Stomach (tissue), 9 donors: ENCODE results near the gene SDK2. TPM values are rescaled to one million over a fixed set of nuclear protein-coding genes. Genes with fewer than 3 reads are reported as not detected.

Source experiments
- DNase-seq, 2 donors: peaks; one replicate each; pipeline versions ENCODE4 v3.0.0 to v3.0.0-alpha.2; 2013 to 2019
- H3K27ac ChIP-seq, 5 donors: fragments of 200-600 bp in 4 of 5; sonication (generic) in 4 of 5; one replicate each; pipeline ENCODE4 v1.5.1; 2013 to 2019; ENCODE audit warnings: mild to moderate bottlenecking in 1 of 5, moderate library complexity in 1 of 5
- H3K27me3 ChIP-seq, 3 donors: fragments of 200-600 bp; sonication (generic); one replicate each; pipeline ENCODE4 v1.5.1; 2017 to 2019; ENCODE audit warnings: mixed run types in 1 of 3
- H3K36me3 ChIP-seq, 4 donors: fragments of 200-600 bp; sonication (generic); 1 replicate in 3 of 4; 2 replicates in 1 of 4; pipeline ENCODE4 v1.5.1; 2016 to 2019
- H3K4me1 ChIP-seq, 4 donors: fragments of 200-600 bp; sonication (generic); one replicate each; pipeline ENCODE4 v1.5.1; 2016 to 2019
- H3K4me3 ChIP-seq, 4 donors: fragments of 200-600 bp; sonication (generic) in 3 of 4; one replicate each; pipeline ENCODE4 v1.5.1; 2016 to 2019; ENCODE audit warnings: mild to moderate bottlenecking in 1 of 4
- H3K9me3 ChIP-seq, 4 donors: fragments of 200-600 bp; sonication (generic); one replicate each; pipeline ENCODE4 v1.5.1; 2016 to 2019
- EP300 ChIP-seq: sonication (generic); formaldehyde crosslinking; IDR thresholded peaks from one replicate; pipeline ENCODE4 v1.6.1; 2017; ENCODE audit warnings: antibody characterized with exemption
- POLR2A ChIP-seq, 4 donors: fragments of 450-650 bp; IDR thresholded peaks; one replicate each; pipeline ENCODE4 v1.6.1; 2016; ENCODE audit warnings: antibody characterized with exemption in 4 of 4, control low read depth in 2 of 4, mild to moderate bottlenecking in 1 of 4, moderate library complexity in 1 of 4
- POLR2AphosphoS5 ChIP-seq, 3 donors: sonication (generic); formaldehyde crosslinking; IDR thresholded peaks; one replicate each; pipeline ENCODE4 v1.6.1; 2016; ENCODE audit warnings: antibody characterized with exemption in 3 of 3
- WGBS, 5 donors: extraction: QIAGEN DNeasy Blood & Tissue Kit in 3 of 5; methylation state at CpG; one replicate each; pipeline versions ENCODE4 v1.1.5 to v1.1.7; 2013 to 2018; 5-methylcytosine and 5-hydroxymethylcytosine counted together
- intact Hi-C: fragments of 100-400 bp; cut with DNase I; formaldehyde crosslinking; loops from one replicate; pipeline ENCODE4 v1.15.1; 2023; ENCODE audit warnings: low total_unique reads
- polyA plus RNA-seq, 3 donors: library from polyadenylated mRNA; stranded (reverse); fragments of 200-250 nt; gene quantifications; one replicate each; pipeline ENCODE4 v1.2.3, GENCODE V29; 2013
- total RNA-seq, 5 donors: library from RNA; depleted of rRNA; stranded (reverse); fragments of >200 nt; gene quantifications; one replicate each; pipeline versions ENCODE4 v1.1.0 to v1.2.3, GENCODE V29; 2014 to 2016
- TF ChIP-seq, protein P1 (sequence below), 7 experiments: fragments of 450-650 bp in 4 of 7; fragments of 200-600 bp in 3 of 7; sonication (generic) in 3 of 7; IDR thresholded peaks; one replicate each; pipeline ENCODE4 v1.5.1; 2016 to 2019; ENCODE audit warnings: antibody characterized with exemption in 7 of 7, control low read depth in 2 of 7, mild to moderate bottlenecking in 1 of 7
- donor health status: healthy with polysubstance abuse.
- donor health status: Bipolar disorder and iron deficiency.
- donor health status: healthy.

SDK2 gene
- total and polyA plus RNA-seq, 8 donors, result under 0.01 to 9.6 (median 0.44) TPM; not detected in 1

- H3K36me3 ChIP-seq, result no peaks in the 10 kb centered on the region
- WGBS, 5 donors, result 84 to 94% (median 89%) methylated on average over 6 to 11 of the region's 11 CpGs
- no peaks in the 10 kb centered on the region for H3K9me3 ChIP-seq
- TF ChIP-seq POLR2AphosphoS5 (IDR thresholded peaks at IDR 0.05) (no peak), POLR2A (IDR thresholded peaks at IDR 0.05) (no peak), EP300 (no peak)
- TF ChIP-seq, protein P1, sequence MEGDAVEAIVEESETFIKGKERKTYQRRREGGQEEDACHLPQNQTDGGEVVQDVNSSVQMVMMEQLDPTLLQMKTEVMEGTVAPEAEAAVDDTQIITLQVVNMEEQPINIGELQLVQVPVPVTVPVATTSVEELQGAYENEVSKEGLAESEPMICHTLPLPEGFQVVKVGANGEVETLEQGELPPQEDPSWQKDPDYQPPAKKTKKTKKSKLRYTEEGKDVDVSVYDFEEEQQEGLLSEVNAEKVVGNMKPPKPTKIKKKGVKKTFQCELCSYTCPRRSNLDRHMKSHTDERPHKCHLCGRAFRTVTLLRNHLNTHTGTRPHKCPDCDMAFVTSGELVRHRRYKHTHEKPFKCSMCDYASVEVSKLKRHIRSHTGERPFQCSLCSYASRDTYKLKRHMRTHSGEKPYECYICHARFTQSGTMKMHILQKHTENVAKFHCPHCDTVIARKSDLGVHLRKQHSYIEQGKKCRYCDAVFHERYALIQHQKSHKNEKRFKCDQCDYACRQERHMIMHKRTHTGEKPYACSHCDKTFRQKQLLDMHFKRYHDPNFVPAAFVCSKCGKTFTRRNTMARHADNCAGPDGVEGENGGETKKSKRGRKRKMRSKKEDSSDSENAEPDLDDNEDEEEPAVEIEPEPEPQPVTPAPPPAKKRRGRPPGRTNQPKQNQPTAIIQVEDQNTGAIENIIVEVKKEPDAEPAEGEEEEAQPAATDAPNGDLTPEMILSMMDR (IDR thresholded peaks at IDR 0.05), result no peak
- DNase-seq, result no peak
- no peak overlapping the region for H3K4me3 ChIP-seq
- no peaks in the 10 kb centered on the region for H3K4me1 ChIP-seq
- H3K27ac ChIP-seq, result no peak overlapping the region
- H3K27me3 ChIP-seq, result peaks cover 0 to 21% (median 0%) of the 10 kb centered on the region in 3 donors
- intact Hi-C loops, result no loop called here
Observed at GRCh38 chr17:73584049-73584448, 60.2 kb downstream of the SDK2 start.

- Histone ChIP-seq H3K36me3 (no peaks in the 10 kb centered on the region), H3K4me1 (no peaks in the 10 kb centered on the region), H3K4me3 (no peak overlapping the region), H3K9me3 (no peaks in the 10 kb centered on the region), H3K27ac (no peak overlapping the region), H3K27me3 (peaks cover 0 to 21% (median 0%) of the 10 kb centered on the region in 3 donors)
- 75 to 90% (median 81%) methylated on average over 9 of the region's 9 CpGs for WGBS, 5 donors
- no peak for DNase-seq
- TF ChIP-seq EP300 (no peak), POLR2A (IDR thresholded peaks at IDR 0.05) (no peak), POLR2AphosphoS5 (IDR thresholded peaks at IDR 0.05) (no peak)
- TF ChIP-seq, protein P1 (IDR thresholded peaks at IDR 0.05), result no peak
- intact Hi-C loops, result no loop called here
Observed at GRCh38 chr17:73582821-73583220, 61.4 kb downstream of the SDK2 start.

DNA sequence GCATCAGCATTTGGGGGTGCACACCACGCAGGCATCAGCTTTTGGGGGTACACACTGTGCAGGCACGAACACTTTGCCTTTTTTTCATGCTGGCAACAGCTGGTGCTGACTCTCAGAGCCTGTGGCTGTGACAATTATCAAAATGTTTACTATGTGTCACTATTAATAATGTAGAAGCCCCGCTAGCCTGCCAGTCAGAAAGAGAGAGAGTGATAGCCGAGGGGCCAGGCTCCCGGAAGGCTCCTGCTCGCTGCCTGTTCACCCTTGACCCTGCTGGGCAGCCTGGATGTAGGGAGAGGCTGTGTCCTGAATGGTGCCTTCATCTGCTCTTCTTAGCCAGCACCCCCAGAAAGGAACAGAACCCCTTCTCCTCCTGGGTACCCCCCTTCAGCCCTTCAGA is 61.9 kb downstream of the SDK2 start:
- Histone ChIP-seq H3K36me3 (no peaks in the 10 kb centered on the region), H3K27me3 (peaks cover 0 to 21% (median 0%) of the 10 kb centered on the region in 3 donors), H3K4me3 (no peak overlapping the region), H3K27ac (no peak overlapping the region), H3K9me3 (no peaks in the 10 kb centered on the region), H3K4me1 (no peaks in the 10 kb centered on the region)
- no peak for DNase-seq
- 30 to 57% (median 34%) methylated on average over 6 of the region's 6 CpGs for WGBS, 5 donors
- TF ChIP-seq EP300 (no peak), POLR2A (IDR thresholded peaks at IDR 0.05) (no peak), POLR2AphosphoS5 (IDR thresholded peaks at IDR 0.05) (no peak)
- TF ChIP-seq, protein P1 (IDR thresholded peaks at IDR 0.05), result no peak
- intact Hi-C loops, result no loop called here

DNA sequence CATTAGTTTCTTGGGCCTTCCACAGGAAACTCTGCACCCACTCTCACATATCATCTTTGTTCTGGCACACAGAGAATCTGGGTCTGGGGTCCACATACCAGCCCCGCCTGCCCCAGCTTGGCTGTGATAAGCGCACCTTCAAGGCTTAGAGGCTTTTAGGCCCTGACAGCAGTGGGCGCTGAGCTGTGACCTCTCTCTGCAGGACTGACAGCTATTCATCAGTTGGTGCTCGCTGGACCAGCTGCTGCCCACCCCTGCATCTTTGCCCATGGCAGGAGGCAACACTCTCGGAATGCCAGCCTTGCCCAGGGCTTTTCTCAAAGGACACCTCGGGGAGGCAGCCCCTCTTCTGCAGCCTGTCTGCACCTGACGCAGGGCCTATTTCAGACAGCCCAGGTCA is 62.9 kb downstream of the SDK2 start:
- no peak overlapping the region for H3K27ac ChIP-seq
- H3K36me3 ChIP-seq, result no peaks in the 10 kb centered on the region
- no peak for DNase-seq
- peaks cover 0 to 21% (median 0%) of the 10 kb centered on the region in 3 donors for H3K27me3 ChIP-seq
- intact Hi-C loops, result no loop called here
- H3K9me3 ChIP-seq, result no peaks in the 10 kb centered on the region
- TF ChIP-seq POLR2A (IDR thresholded peaks at IDR 0.05) (no peak), EP300 (no peak), POLR2AphosphoS5 (IDR thresholded peaks at IDR 0.05) (no peak)
- TF ChIP-seq, protein P1 (IDR thresholded peaks at IDR 0.05), result no peak
- no peak overlapping the region for H3K4me3 ChIP-seq
- 85 to 91% (median 90%) methylated on average over 7 of the region's 7 CpGs for WGBS, 5 donors
- no peaks in the 10 kb centered on the region for H3K4me1 ChIP-seq
